HUES64 (cell line): Measurements from ENCODE around the gene NECTIN1.

Experiments used
- H3K27ac ChIP-seq: 2 replicates; pipeline ENCODE4 v1.7.0; 2013; ENCODE audit warnings: low read depth, low read length, inconsistent platforms
- H3K27me3 ChIP-seq: 2 replicates; pipeline ENCODE4 v1.6.1; 2013; ENCODE audit warnings: mild to moderate bottlenecking, low read length; ENCODE audit not compliant: insufficient read depth
- H3K36me3 ChIP-seq: 2 replicates; pipeline ENCODE4 v1.6.1; 2013; ENCODE audit warnings: mild to moderate bottlenecking, low read length; ENCODE audit not compliant: insufficient read depth
- H3K4me1 ChIP-seq: 2 replicates; pipeline ENCODE4 v1.6.1; 2013; ENCODE audit warnings: mild to moderate bottlenecking, low read length, moderate library complexity; ENCODE audit not compliant: insufficient read depth
- H3K4me3 ChIP-seq: 2 replicates; pipeline ENCODE4 v1.5.1; 2013; ENCODE audit warnings: mild to moderate bottlenecking, low read length, moderate library complexity
- H3K9ac ChIP-seq: 2 replicates; pipeline ENCODE4 v1.6.1; 2013; ENCODE audit warnings: mild to moderate bottlenecking, low read depth, low read length
- H3K9me3 ChIP-seq: 2 replicates; pipeline ENCODE4 v1.6.1; 2013; ENCODE audit warnings: low read depth, low read length; ENCODE audit not compliant: insufficient read depth
- WGBS: fragments of 150-250, 120-280 bp; methylation state at CpG from one replicate; pipeline ENCODE4 v1.1.7; 2013; ENCODE audit warnings: missing lambda C conversion rate; 5-methylcytosine and 5-hydroxymethylcytosine counted together

The NECTIN1 gene

GRCh38 chr11:119709638-119710346 is 19.2 kb downstream of the NECTIN1 start:
- H3K27me3 ChIP-seq: no peaks in the 10 kb centered on the region
- H3K4me1 ChIP-seq: peaks cover 17% of the 10 kb centered on the region
- WGBS: 77% methylated on average over 19 of the region's 22 CpGs
- no peaks in the 10 kb centered on the region for H3K9me3 ChIP-seq
- no peak overlapping the region for H3K27ac ChIP-seq
- no peak overlapping the region for H3K9ac ChIP-seq
- peaks cover 5% of the 10 kb centered on the region; the same call in 1 of the 2 replicates for H3K36me3 ChIP-seq
- no peak overlapping the region for H3K4me3 ChIP-seq

- peaks cover 17% of the 10 kb centered on the region for H3K4me1 ChIP-seq
- H3K9me3 ChIP-seq: no peaks in the 10 kb centered on the region
- no peak overlapping the region for H3K27ac ChIP-seq
- H3K4me3 ChIP-seq: no peak overlapping the region
- H3K27me3 ChIP-seq: no peaks in the 10 kb centered on the region
- no peak overlapping the region for H3K9ac ChIP-seq
- peaks cover 5% of the 10 kb centered on the region; the same call in 1 of the 2 replicates for H3K36me3 ChIP-seq
- 81% methylated on average over 9 of the region's 9 CpGs for WGBS
Measured at GRCh38 chr11:119709171-119709570, 19.8 kb downstream of the NECTIN1 start.

- Histone ChIP-seq H3K27ac (no peak overlapping the region), H3K36me3 (peaks cover 5% of the 10 kb centered on the region; the same call in 1 of the 2 replicates), H3K27me3 (no peaks in the 10 kb centered on the region), H3K4me1 (peaks cover 12% of the 10 kb centered on the region), H3K9me3 (no peaks in the 10 kb centered on the region), H3K4me3 (no peak overlapping the region), H3K9ac (no peak overlapping the region)
- WGBS: 81% methylated on average over 9 of the region's 9 CpGs
Measured at GRCh38 chr11:119708384-119708783, 20.6 kb downstream of the NECTIN1 start.

GRCh38 chr11:119706887-119707286 is 22.1 kb downstream of the NECTIN1 start:
- no peaks in the 10 kb centered on the region for H3K9me3 ChIP-seq
- no peak overlapping the region for H3K4me3 ChIP-seq
- H3K9ac ChIP-seq: no peak overlapping the region
- WGBS: 79% methylated on average over 2 of the region's 2 CpGs
- H3K4me1 ChIP-seq: peaks cover 4% of the 10 kb centered on the region
- peaks cover 3% of the 10 kb centered on the region; the same call in 1 of the 2 replicates for H3K36me3 ChIP-seq
- no peaks in the 10 kb centered on the region for H3K27me3 ChIP-seq
- H3K27ac ChIP-seq: no peak overlapping the region

GRCh38 chr11:119706029-119706428 is 23.0 kb downstream of the NECTIN1 start:
- no peaks in the 10 kb centered on the region for H3K9me3 ChIP-seq
- no peak overlapping the region for H3K27ac ChIP-seq
- H3K4me1 ChIP-seq: peaks cover 4% of the 10 kb centered on the region
- H3K9ac ChIP-seq: no peak overlapping the region
- no peaks in the 10 kb centered on the region for H3K36me3 ChIP-seq
- 78% methylated on average over 7 of the region's 7 CpGs for WGBS
- H3K27me3 ChIP-seq: no peaks in the 10 kb centered on the region
- no peak overlapping the region for H3K4me3 ChIP-seq

- no peak overlapping the region for H3K27ac ChIP-seq
- H3K27me3 ChIP-seq: no peaks in the 10 kb centered on the region
Measured at GRCh38 chr11:119705362-119705761, 23.6 kb downstream of the NECTIN1 start.

GRCh38 chr11:119704849-119705248 is 24.2 kb downstream of the NECTIN1 start:
- no peaks in the 10 kb centered on the region for H3K27me3 ChIP-seq
- no peaks in the 10 kb centered on the region for H3K9me3 ChIP-seq
- H3K36me3 ChIP-seq: no peaks in the 10 kb centered on the region
- WGBS: 82% methylated on average over 2 of the region's 2 CpGs
- no peak overlapping the region for H3K9ac ChIP-seq
- H3K4me1 ChIP-seq: peaks cover 3% of the 10 kb centered on the region
- H3K27ac ChIP-seq: no peak overlapping the region
- no peak overlapping the region for H3K4me3 ChIP-seq

More at GRCh38 chr11:119705362-119705761, 23.6 kb downstream of the NECTIN1 start:
- WGBS: 92% methylated on average over 9 of the region's 9 CpGs
- Histone ChIP-seq H3K4me3 (no peak overlapping the region), H3K36me3 (no peaks in the 10 kb centered on the region), H3K9ac (no peak overlapping the region), H3K9me3 (no peaks in the 10 kb centered on the region), H3K4me1 (peaks cover 4% of the 10 kb centered on the region)

- Histone ChIP-seq H3K27me3 (no peaks in the 10 kb centered on the region), H3K9me3 (no peaks in the 10 kb centered on the region), H3K4me1 (peaks cover 7% of the 10 kb centered on the region), H3K4me3 (no peak overlapping the region), H3K36me3 (no peaks in the 10 kb centered on the region), H3K27ac (no peak overlapping the region), H3K9ac (no peak overlapping the region)
- WGBS: 80% methylated on average over 14 of the region's 15 CpGs
Measured at GRCh38 chr11:119701591-119702549, 27.1 kb downstream of the NECTIN1 start.

GRCh38 chr11:119700536-119701346 is 28.3 kb downstream of the NECTIN1 start:
- Histone ChIP-seq H3K9ac (no peak overlapping the region), H3K36me3 (no peaks in the 10 kb centered on the region), H3K27ac (no peak overlapping the region), H3K4me3 (no peak overlapping the region), H3K4me1 (peaks cover 17% of the 10 kb centered on the region), H3K9me3 (no peaks in the 10 kb centered on the region), H3K27me3 (no peaks in the 10 kb centered on the region)
- 87% methylated on average over 13 of the region's 13 CpGs for WGBS

- H3K4me1 ChIP-seq: peaks cover 23% of the 10 kb centered on the region
- H3K9me3 ChIP-seq: no peaks in the 10 kb centered on the region
- H3K27me3 ChIP-seq: no peaks in the 10 kb centered on the region
- no peak overlapping the region for H3K9ac ChIP-seq
- no peaks in the 10 kb centered on the region for H3K36me3 ChIP-seq
- H3K27ac ChIP-seq: no peak overlapping the region
- no peak overlapping the region for H3K4me3 ChIP-seq
- 95% methylated on average over 7 of the region's 7 CpGs for WGBS
Measured at GRCh38 chr11:119700030-119700429, 29.0 kb downstream of the NECTIN1 start.
